HG03565 (cell line): ENCODE measurements around the gene DCTN4.
A peak's percentile ranks its signal among the peaks of the same experiment; 100 is the strongest.
"Not testable (repeated sequence)": the region's sequence is repeated elsewhere in the genome, so short reads cannot be mapped to it uniquely, and the experiment has no call there.

Source experiments
- ATAC-seq: cut with Tn5 transposase; IDR thresholded peaks from one replicate; pipeline ENCODE4 v1.9.1; 2021; ENCODE audit warnings: mild to moderate bottlenecking, moderate library complexity; ENCODE audit not compliant: unreplicated experiment

Gene DCTN4

GRCh38 chr5:150742455-150743141, 16.2 kb downstream of the DCTN4 start:
- not testable (repeated sequence) for ATAC-seq

GRCh38 chr5:150740992-150741391, 17.8 kb downstream of the DCTN4 start:
- no peak for ATAC-seq

- ATAC-seq: no peak
These were observed 20.0 kb downstream of the DCTN4 start for GRCh38 chr5:150738862-150739261.

GRCh38 chr5:150734579-150735384, 24.0 kb downstream of the DCTN4 start:
- ATAC-seq: peak; percentile 73

GRCh38 chr5:150731669-150732242, 27.1 kb downstream of the DCTN4 start:
- no peak for ATAC-seq

- ATAC-seq: no peak
These were observed 29.0 kb downstream of the DCTN4 start for GRCh38 chr5:150729859-150730258.

GRCh38 chr5:150723845-150724244, 35.0 kb downstream of the DCTN4 start:
- no peak for ATAC-seq

- ATAC-seq: no peak
These were observed 48.7 kb downstream of the DCTN4 start for GRCh38 chr5:150710165-150710564.

- ATAC-seq: no peak
These were observed 51.9 kb downstream of the DCTN4 start for GRCh38 chr5:150706776-150707390.

GRCh38 chr5:150703762-150704161, 55.1 kb downstream of the DCTN4 start:
- no peak for ATAC-seq

GRCh38 chr5:150700594-150701377, 58.0 kb downstream of the DCTN4 start, which contains the start of gene RBM22:
Gene RBM22 (minus strand): TSS chr5:150701062. CDS start chr5:150700985, 77 bp downstream.
- ATAC-seq: peak; percentile 91

GRCh38 chr5:150700246-150700593, 58.6 kb downstream of the DCTN4 start:
- ATAC-seq: no peak

GRCh38 chr5:150694612-150695011, 64.2 kb downstream of the DCTN4 start:
- no peak for ATAC-seq

GRCh38 chr5:150692276-150692675, 66.5 kb downstream of the DCTN4 start:
- no peak for ATAC-seq

- ATAC-seq: no peak
These were observed 68.1 kb downstream of the DCTN4 start for GRCh38 chr5:150690760-150691159.

- ATAC-seq: no peak
These were observed 69.7 kb downstream of the DCTN4 start for GRCh38 chr5:150689120-150689519.

- no peak for ATAC-seq
These were observed 82.2 kb downstream of the DCTN4 start for GRCh38 chr5:150676578-150676977.

GRCh38 chr5:150675069-150675468, 83.7 kb downstream of the DCTN4 start:
- ATAC-seq: no peak

- no peak for ATAC-seq
These were observed 84.4 kb downstream of the DCTN4 start for GRCh38 chr5:150674341-150674821.

- no peak for ATAC-seq
These were observed 85.9 kb downstream of the DCTN4 start for GRCh38 chr5:150672884-150673275.
